ENCODE data around the gene ZNF664. TPM values are rescaled to one million over a fixed set of nuclear protein-coding genes. Genes with fewer than 3 reads are reported as not detected.

Gene ZNF664
- total and polyA plus RNA-seq, 2 of the 4 experiments (the other 2 are of a cell fraction) = 29.9 to 32.6 TPM

- Histone ChIP-seq H3K4me3 (ENCODE audit: insufficient read depth, low read depth, low read length) (no peak overlapping the region), H3K9ac (ENCODE audit: low read depth, low read length) (no peak overlapping the region), H2BK20ac (ENCODE audit: low read depth, low read length) (no peak overlapping the region), H3K36me3 (ENCODE audit: control insufficient read depth, insufficient read depth, low read length) (no peaks in the 10 kb centered on the region), H4K20me1 (ENCODE audit: insufficient read depth, low read length) (no peaks in the 10 kb centered on the region), H2BK120ac (ENCODE audit: low read depth, low read length) (no peak overlapping the region), H4K5ac (ENCODE audit: low read depth, low read length) (no peak overlapping the region), H3K18ac (ENCODE audit: low read depth, low read length) (no peak overlapping the region), H3K9me3 (ENCODE audit: control insufficient read depth, insufficient read depth, low read length) (peaks cover 15% of the 10 kb centered on the region), H3K4me1 (ENCODE audit: control insufficient read depth, insufficient read depth, low read length) (no peaks in the 10 kb centered on the region), H3K14ac (replicated peaks; ENCODE audit: low read depth, low read length) (no peak overlapping the region), H3K9me1 (ENCODE audit: insufficient read depth, low read length) (no peaks in the 10 kb centered on the region), H2AK9ac (replicated peaks; ENCODE audit: low read depth, low read length, poor library complexity) (no peak overlapping the region), H2AFZ (replicated peaks; ENCODE audit: low read length, poor library complexity) (no peak overlapping the region), H3K4ac (ENCODE audit: low read depth, low read length) (no peak overlapping the region), H2BK15ac (ENCODE audit: low read depth, low read length) (no peak overlapping the region), H3K27ac (ENCODE audit: insufficient read depth, low read length) (no peak overlapping the region), H3K4me2 (ENCODE audit: low read depth, low read length) (no peak overlapping the region), H3K56ac (ENCODE audit: extremely low read depth, insufficient read depth, low read length) (no peak overlapping the region), H2BK5ac (ENCODE audit: low read depth, low read length, poor library complexity, severe bottlenecking) (no peak overlapping the region), H3K23ac (ENCODE audit: low read depth, low read length) (no peak overlapping the region), H4K8ac (ENCODE audit: low read depth in 2 of 2, low read length in 2 of 2) (no peak overlapping the region), H3K27me3 (ENCODE audit: control insufficient read depth, insufficient read depth, low read length) (peaks cover 3% of the 10 kb centered on the region; the same call in 1 of the 2 replicates), H2AK5ac (ENCODE audit: low read depth, low read length) (no peak overlapping the region), H4K91ac (ENCODE audit: insufficient read depth, low read depth, low read length) (no peak overlapping the region), H3K79me1 (ENCODE audit: low read depth in 1 of 2, low read length in 2 of 2) (no peaks in the 10 kb centered on the region)
- DNase-seq (no peak), ATAC-seq (ENCODE audit: low read depth) (no peak)
- dilution Hi-C loops (cut with HindIII; ENCODE audit: low sequenced_read_pairs, unreplicated experiment) = no loop called here
- in situ Hi-C loops (cut with MboI; ENCODE audit: low sequenced_read_pairs) = no loop called here
- no TSS peak for BruUV-seq (replicated peaks)
- CTCF ChIA-PET = interaction anchor here (0.9 kb wide), 1 partner anchor 14 kb away, joined by 3 read pairs; no protein-coding TSS in a partner anchor
- intact Hi-C loops (cut with micrococcal nuclease) = no loop called here
- TF ChIP-seq MAFK (IDR thresholded peaks at IDR 0.05; ENCODE audit: low read depth, low read length) = no peak
- no peak for TF ChIP-seq FOS (IDR thresholded peaks at IDR 0.05; ENCODE audit: low read depth, low read length)
- no peak for TF ChIP-seq MXI1 (IDR thresholded peaks at IDR 0.05; ENCODE audit: borderline replicate concordance, low read depth, low read length)
- TF ChIP-seq RFX5 (IDR thresholded peaks at IDR 0.05; ENCODE audit: low read depth, low read length) = no peak
- no peak for TF ChIP-seq CTCF (conservative IDR thresholded peaks at IDR 0.05; ENCODE audit: low read depth, low read length)
- no peak for TF ChIP-seq SMC3 (IDR thresholded peaks at IDR 0.05; ENCODE audit: low read depth, low read length)
- TF ChIP-seq MAZ (IDR thresholded peaks at IDR 0.05; ENCODE audit: borderline replicate concordance, low read depth, low read length) = no peak
- no peak for TF ChIP-seq NFE2L2 (IDR thresholded peaks at IDR 0.05; ENCODE audit: low read depth, low read length)
- no peak for TF ChIP-seq POLR2A (IDR thresholded peaks at IDR 0.05; ENCODE audit: low read depth, low read length)
- TF ChIP-seq RCOR1 (IDR thresholded peaks at IDR 0.05; ENCODE audit: insufficient replicate concordance, low read length) = no peak
- TF ChIP-seq USF2 (IDR thresholded peaks at IDR 0.05; ENCODE audit: low read depth, low read length) = no peak
- TF ChIP-seq BHLHE40 (IDR thresholded peaks at IDR 0.05; ENCODE audit: low read depth, low read length) = no peak
- TF ChIP-seq RAD21 (IDR thresholded peaks at IDR 0.05; ENCODE audit: low read length) = no peak
- no peak for TF ChIP-seq CEBPB (IDR thresholded peaks at IDR 0.05; ENCODE audit: low read depth, low read length)
- TF ChIP-seq ELK1 (IDR thresholded peaks at IDR 0.05; ENCODE audit: borderline replicate concordance, low read depth, low read length) = no peak
- no peak for TF ChIP-seq CHD1 (IDR thresholded peaks at IDR 0.05; ENCODE audit: low read depth, low read length)
- POLR2A ChIA-PET (ENCODE audit: unreplicated experiment) = no interaction called here
Measured at GRCh38 chr12:124046456-124046740, 73.4 kb downstream of the ZNF664 start.

All from IMR-90 (cell line).